Measurements from ENCODE around the gene BMERB1.

GRCh38 chr16:15507301-15507958 is 73.0 kb downstream of the BMERB1 start:
- TF ChIP-seq POLR2A (IDR thresholded peaks at IDR 0.05; ENCODE audit: low read depth, low read length) (no peak), POLR2AphosphoS5 (IDR thresholded peaks at IDR 0.05; ENCODE audit: low read depth, low read length) (no peak)

Data from GM12891 (cell line).